ENCODE measurements around the gene OPA1.

OPA1 gene

DNA sequence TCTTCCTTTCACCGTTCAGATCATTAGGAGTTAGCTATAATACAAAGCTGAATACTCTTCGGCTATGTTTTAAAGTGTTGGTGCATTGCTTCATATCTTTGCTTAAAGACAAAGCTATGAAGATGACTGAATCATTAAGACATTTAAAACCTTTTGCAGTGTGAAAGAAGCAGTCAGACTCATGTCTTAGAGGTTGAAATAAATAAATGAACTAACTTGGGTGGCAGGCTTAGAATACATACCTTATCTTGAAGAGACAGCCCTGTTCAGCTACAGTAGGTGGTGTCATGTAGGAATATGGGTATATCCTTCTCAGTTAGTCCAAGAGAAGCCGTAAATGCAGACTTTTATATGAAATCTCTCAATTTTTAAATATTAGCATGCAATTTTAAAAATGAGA, 63.4 kb downstream of the OPA1 start:
- no peak for FAIRE-seq

DNA sequence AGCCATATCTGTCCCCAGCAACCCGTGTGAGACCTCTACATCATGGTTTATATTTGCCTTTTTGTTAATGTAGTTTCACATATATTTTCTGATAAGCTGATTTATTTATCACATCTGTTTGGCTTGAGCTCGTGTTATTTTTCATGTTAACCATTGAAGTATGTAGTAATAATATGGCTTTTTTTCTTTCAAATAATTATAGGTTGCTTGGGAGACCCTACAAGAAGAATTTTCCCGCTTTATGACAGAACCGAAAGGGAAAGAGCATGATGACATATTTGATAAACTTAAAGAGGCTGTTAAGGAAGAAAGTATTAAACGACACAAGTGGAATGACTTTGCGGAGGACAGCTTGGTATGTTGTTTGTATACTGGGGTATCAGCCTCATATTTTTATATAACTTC, 63.9 kb downstream of the OPA1 start:
- no peak for FAIRE-seq

DNA sequence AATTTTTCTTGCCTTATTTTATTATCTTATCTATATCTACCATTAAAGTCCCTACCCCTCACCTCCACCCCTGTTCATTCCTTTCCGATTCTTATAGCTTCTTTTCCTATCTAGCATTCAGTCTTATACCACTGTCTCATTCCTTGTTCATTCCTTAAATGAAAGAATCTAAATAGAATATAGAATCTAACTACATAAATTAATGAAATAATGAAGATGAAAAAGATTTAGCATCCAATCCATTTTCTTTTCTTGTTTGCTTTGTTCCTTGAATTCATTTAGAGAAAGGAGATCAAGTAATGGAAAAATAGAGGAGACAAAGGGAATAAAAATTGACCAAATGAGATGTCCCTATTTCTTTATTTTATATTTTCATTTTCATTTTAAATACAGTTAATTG, 67.2 kb downstream of the OPA1 start:
- no peak for FAIRE-seq

DNA sequence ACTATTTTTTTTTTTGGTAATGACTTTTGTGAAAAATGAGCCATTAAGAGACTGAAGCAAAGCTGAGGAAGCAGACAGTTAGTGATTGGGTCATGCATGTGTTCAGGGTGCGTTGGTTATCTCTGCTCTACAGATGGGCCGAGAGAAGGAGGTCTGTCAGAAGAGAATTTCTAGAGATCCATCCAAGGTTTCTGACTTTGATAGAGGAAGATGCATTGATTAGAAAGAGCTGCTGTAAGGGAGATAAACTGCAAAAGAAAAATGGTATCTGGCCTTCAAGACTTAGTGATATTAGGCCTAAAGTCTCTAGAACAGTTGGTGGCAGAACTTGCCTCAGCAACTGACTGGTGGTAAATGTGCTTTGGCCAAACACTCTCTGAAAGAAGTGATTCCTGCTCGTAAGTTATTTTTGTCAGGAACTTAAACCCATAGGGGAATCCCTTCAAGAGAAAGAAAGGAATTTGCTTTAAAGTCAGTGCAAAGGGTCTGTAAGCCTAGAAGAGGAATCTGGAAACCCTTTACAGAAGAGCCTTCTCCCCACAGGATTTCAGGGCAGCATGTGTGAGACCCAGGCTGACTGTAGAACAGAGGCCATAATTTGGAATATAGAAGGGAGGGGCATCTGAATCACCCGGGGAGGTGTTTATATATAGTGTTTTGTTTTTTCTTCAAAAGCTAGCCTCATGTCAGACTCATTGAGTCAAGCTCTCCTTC, 67.8 kb downstream of the OPA1 start:
- FAIRE-seq, result no peak

DNA sequence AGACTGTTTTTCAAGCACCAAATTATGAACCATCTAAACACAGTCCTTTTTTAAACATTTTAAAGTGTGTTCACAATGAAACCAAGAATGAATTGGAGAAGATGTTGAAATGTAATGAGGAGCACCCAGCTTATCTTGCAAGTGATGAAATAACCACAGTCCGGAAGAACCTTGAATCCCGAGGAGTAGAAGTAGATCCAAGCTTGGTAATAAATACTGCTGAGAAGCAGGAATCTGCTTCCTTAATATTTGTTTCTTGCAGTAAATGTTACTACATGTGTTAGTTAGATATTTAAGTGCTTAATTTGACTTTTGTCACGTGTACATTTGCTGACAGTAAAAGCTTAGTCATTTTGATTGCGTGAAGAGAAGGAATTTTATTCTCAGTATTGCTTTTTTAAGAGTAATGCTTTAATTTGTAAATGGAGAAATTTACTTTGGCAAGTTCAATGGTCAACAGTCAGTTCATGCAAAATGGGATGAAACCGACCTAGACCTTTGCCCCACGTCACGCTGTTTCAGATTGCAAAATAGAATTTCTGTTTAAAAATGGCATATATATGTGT, 69.8 kb downstream of the OPA1 start:
- no peak for FAIRE-seq

DNA sequence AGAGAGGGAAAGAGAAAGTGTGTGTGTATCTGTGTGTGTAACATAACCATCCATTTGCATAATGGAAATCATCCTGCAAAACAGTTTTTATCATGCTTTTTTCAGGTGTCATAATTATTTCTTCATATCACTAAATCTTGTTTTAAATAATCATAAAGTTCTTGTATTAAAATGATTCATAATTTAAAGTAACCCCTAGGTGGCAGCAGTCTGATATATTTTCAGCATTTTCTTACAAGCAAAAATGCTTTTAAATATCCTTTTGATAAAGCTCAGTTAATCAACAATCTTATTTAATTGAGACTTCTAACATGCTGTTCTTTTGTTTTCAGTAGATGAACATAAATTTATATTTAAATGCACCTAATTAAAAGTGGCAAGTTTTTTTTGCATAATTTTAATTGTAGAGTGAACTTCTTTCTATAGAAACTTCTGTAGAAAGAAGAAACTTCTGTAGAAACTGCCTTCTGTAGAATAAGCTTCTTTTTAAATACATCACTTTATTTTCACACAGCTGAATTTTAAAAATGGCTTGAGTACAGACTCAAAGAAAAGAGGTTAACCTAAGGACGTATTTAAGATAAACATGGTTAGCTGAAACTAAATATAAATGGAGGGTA, 72.5 kb downstream of the OPA1 start:
- peak; percentile 82 for FAIRE-seq

DNA sequence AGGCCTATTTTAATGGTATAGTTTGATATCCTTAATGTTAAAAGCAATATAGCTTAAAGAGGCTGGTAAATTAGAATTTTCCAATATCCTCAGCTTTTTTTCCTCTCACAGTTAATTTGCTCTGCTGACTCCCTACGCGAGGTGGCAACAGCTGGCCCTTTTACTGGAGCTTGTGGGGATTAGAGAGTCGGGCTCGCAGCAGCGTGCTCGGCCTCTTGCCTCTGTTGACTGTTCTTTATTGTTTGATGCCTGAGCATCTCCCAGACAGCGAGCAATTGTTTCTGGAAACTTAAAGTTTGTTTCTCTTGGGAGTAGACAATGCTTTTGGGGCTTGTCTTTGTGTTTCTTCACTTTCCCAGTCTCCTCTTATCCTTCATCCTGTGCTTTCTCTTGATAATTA, 80.8 kb downstream of the OPA1 start:
- FAIRE-seq, result no peak

DNA sequence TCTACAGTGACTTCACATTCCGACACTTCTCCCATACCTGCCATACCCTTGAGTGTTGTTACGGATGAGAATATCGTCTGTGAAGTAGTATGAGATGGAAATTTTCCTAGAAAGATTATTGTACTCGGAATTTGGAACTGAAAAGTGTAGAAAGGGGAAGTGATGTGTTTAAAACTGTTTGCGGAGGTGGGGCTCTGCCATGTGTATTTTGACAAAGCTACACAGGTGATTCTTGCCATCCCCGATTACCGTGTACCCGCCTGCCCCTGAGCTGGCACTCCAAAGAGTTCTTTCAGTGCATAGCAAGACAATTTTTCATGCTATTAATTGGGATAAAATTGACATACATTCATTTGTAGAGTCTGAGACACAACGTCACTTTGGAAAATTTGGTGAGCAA, 81.7 kb downstream of the OPA1 start:
- no peak for FAIRE-seq

DNA sequence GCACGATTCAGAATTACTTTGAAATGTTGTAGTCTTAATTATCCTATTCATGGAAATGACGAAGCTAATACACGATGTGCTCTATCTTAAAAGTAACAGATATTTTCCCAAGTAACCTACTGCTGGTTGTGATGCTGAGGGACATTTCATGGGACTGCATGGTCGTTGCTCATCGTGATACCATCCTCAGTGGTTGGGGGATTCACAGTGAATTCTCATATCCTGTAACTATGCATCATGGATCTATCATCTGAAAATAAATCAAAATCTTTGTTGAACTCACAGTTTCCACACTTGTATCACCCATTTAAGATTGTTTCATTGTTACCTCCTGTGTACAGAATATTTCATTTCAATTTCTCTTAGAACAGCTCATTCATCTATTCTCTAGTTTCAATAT, 84.7 kb downstream of the OPA1 start:
- FAIRE-seq, result no peak

DNA sequence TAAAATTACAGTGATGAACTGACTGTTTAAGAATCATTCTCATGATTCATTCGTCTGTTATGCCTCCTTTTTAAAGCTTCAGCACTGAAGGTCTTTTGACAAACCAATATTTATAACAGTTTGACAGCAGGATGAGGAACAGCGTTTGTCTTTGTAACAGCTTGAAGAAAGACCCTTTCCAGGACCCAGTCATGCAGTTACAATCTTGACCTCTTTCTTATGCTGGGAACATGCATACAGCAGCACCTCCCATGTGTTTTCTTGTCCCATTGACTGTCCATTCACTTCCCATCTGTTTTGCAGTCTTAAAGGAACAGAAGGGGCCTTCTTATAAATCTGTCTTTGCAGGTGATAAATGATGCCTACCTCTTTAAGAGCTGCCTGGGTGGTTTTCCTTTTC, 87.2 kb downstream of the OPA1 start:
- no peak for FAIRE-seq

DNA sequence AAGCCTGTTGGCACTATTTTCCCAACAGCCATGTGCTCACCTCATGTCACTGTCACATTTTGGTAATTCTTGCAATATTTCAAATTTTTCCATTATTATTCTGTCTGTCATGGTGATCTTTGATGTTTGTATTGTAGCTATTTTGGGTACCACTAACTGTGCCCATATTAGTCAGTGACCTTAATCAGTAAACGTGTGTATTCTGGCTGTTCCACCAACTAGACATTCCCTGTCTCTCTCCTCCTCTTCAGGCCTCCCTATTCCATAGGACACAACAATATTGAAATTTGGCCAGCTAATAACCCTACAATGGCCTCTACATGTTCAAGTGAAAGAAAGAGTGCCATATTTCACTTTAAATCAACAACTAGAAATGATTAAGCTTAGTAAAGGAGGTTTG, 88.6 kb downstream of the OPA1 start:
- FAIRE-seq, result no peak

DNA sequence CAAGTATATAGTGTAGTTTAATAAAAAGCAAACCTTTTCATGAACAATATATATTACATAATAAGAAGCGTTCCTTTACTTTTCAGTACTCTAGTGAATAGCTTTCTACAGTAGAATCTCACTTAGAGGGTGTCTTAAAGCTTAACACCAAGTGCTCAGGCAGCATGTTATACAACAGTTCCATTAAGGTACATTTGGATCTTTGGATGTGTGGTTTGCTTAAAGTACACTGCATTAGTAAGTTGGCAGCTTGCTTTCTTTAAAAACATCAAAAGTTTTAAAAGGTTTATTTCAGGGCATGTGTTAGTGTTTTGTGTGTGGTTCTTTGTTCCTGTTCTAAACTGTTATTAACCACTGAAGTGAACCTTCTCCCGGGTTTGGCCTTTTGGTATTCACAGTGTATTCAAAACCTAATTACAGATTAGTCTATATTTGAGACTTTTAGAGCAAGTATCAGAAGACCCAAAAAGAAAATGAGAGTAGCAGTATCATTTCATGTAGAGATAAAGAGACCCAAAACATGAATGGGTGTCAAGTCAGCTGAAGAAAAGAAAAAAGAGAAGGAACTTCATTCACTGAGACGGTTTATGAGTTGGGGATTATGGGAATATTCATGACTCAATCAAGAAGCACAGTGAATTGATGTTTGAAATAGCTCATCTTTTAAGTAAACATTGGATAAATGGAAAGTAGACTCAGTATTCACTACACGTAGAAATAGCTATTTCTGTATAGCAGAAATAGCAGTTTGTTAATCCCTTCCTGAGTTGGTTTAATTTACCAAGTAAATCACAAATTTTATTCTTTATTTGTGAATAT, 93.9 kb downstream of the OPA1 start:
- no peak for FAIRE-seq

DNA sequence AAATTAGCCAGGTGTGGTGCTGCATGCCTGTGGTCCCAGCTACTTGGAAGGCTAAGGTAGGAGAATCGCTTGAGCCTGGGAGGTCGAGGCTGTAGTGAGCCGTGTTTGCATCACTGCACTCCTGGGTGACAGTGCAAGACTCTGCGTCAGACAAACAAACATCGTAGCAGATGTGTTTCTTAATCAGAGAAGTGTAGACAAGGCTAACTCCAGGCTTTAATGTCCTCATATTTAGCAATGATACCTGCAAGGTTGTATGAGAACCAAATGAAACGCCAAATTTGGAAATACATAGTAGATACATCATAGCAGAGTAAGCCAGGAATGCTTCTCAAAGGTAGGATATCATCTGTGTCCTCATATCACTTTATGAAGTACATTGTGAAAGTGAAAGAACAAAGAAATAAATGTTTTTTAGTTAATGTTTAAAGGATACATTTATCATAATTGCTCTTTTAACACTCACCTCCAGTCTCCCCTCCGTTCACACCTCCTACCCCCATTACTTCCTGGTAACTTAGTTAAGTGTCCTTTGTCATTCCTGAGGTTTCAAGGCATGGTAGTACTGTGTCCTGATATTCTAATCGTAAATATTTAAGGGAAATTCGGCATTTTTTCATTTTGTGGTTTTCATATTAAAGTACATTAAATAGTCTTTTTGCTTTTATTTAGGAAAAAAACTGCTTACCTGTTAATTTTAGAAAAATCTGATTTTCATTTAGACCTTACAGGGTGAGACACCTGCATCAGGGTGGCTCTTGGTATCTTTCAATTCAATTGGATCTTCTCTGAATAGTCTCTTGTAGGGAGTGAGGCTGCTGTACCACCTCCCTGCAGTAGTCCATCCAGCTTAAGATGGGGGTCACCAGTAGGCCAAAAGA, 96.1 kb downstream of the OPA1 start:
- FAIRE-seq, result no peak

DNA sequence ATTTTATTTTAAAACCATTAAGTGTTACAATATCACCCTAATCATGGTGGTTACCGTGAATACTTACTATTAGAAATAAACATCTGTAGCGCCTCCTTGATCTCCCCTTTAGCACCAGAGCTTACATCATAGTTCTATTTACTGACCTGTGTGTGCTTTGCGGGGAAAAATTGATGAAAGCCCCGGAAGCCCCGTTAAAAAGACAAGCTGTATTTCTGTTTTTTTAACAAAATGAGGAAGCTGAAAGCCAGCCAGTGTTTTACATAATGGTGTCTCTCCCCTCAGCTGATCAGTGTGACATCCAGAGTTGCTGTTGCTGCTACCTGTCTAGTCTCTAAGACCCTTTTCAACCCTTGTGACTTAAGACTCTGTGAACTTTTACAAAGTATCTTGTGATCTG, 100.8 kb downstream of the OPA1 start:
- no peak for FAIRE-seq

DNA sequence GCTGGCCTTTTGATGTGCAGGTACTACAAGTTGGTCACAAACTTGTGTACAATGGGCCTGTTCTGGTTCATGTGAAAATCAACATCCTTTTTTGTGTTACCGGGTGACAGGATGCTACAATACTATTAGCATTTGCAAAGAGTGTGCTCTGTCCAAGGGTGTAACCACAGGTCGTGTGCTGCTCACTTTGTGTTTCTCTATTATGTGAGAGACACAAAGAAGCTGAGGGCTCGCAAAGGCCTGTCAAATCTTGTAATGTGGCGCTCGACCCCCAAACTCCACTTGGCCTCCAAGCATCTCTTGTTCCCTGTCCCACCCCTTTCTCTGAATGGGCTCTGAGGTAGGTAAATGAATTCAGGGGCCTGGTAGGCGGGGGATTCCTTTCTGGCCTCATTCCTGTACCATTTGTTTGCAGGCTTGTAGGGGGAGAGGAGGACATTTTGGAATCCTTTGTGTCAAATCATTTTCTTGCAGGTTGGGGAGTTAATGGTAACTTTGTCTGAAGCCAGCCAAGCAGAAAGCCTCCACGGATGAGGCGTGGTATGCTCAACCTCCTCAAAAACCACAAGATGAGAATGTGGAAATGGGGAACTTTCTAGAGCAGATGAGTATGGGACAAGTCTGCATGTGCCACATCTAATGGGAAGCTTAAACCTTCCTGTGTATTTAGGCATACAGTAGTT, 109.1 kb downstream of the OPA1 start:
- no peak for FAIRE-seq

DNA sequence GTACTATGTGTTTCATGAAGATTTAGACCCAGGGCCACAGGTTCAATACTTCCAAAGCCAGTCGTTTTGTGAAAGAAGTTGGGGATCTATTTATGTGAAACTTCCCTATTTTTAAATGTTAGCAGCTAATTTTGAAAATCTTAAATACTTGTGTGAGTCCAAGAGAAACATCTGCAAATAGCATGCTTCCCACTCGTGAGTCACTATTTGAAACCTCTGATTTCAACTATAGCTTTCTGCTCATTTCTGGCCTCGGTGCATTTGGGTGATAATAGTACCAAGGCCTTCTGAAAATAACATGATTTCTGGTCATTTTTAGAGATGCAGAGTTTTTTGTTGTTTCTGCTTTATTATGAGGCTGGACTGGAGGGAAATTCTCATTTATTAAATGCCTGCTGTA, 110.0 kb downstream of the OPA1 start:
- no peak for FAIRE-seq

DNA sequence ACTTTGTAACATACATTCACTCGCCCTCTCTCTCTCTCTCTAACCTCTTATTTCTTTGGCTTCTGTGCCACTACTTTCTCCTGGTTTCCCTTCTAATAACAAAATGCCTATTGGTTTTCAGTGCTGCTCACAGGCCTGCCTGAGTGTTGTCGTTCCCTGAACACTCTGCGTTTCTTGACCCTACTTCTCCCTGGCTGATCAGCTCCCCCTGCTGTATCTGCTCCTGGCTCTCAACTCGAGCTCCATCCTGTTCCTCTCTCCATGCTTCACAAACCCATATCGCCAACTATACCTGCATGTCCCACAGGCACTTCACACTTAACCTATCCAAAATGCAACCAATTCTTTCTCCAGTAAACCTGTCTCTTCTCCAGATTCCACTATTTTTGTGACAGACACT, 111.4 kb downstream of the OPA1 start:
- FAIRE-seq, result no peak

DNA sequence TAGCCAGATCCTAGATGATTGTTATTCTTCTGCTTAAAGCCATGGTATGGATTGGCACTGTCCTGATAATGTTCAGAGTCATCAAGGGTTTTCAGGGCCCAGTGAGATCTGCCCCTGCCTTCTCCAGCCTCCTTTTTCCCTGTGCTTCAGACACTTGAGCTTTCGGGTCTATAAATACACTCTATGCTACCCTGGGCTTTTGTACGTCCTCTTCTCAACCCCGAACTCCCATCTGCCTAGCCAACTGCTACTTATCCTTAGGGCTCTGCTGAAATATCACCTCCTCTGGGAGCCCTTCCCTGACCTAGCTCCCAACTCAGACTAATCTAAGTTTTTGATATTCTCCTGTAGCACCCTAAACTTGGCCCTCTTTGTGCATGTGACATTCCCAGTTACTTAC, 115.3 kb downstream of the OPA1 start:
- FAIRE-seq, result no peak

DNA sequence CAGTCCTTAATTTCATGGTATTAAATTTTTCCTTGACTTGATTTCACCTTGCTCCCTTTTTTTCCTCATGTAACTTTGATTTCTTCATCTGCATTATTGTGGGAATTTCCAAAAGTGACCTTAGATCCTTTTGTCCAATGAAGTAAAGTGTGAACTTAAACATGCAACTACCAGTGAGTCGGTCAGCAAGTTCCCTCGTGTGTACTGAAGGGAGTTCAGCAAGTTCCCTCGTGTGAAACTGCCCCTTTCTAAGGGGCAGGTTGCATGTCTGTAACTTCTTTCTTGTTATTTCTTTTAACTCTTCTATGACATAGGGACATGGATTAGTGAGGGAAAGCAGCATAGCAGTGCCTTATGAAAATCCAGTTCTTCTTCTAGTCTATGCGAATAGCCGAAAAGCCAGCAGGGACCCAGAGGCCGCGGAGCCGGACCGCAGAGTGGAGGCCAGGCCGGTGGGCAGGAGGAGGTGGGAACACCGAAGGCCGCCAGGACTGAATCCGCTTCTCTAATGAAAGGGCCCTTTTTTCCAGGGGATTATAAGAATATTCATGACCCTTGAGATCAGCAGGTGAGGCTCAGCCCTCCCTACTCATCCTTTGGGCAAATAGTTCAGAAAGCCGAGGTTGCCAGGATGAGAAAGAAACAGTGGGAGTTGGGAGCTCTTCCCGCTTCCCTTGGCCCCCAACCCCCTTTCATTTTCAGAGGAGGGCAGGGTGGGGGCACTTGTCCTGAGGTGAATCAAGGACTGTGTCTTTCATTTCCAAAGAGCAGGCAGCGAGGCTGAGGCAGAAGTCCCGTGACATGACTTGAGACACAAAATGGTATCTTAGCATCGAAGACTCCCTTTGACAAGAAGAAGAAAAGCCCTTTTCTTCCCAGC, 117.5 kb downstream of the OPA1 start:
- no peak for FAIRE-seq

DNA sequence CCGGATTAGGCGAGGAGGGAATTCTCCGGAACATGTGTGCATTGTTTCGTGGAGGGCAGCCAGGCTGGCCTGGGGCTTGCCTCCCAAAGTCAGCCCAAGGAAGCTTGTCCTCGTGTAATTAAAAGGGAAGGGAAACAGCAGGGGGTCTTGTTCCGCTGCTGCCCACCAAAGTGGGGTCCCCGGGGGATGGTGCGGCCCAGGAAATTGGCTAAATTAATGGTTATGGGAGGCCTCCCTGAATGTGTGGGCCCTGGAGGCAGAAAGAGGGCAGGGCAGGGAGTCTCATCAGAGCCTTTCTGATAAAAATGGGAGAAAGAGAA, 118.1 kb downstream of the OPA1 start:
- no peak for FAIRE-seq

DNA sequence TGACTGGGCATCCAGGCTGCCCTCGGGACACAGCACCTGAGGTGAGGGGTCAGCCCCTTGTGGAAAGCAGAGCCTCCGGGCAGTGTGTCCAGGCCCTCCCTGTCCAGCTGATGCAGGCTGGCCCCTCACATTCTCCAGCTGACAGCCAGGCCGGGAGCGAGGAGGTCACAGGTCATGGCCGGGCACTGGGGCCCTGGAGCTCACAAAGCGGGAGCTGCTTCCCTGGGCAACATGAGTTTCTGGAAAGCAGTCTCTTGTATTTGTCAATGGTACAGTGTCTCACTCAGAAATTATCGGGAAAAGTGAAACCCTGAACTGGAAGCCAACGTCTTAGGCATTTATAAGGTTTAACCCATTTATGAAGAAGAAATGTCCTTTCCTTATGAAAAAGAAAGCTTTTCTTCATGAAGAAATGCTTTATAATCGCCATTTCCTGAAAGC, 118.5 kb downstream of the OPA1 start:
- no peak for FAIRE-seq

Data from TTC549 (cell line).